Measurements from ENCODE around the gene ABR.
"Not testable (repeated sequence)": the region's sequence is repeated elsewhere in the genome, so short reads cannot be mapped to it uniquely, and the experiment has no call there.

Gene ABR

DNA sequence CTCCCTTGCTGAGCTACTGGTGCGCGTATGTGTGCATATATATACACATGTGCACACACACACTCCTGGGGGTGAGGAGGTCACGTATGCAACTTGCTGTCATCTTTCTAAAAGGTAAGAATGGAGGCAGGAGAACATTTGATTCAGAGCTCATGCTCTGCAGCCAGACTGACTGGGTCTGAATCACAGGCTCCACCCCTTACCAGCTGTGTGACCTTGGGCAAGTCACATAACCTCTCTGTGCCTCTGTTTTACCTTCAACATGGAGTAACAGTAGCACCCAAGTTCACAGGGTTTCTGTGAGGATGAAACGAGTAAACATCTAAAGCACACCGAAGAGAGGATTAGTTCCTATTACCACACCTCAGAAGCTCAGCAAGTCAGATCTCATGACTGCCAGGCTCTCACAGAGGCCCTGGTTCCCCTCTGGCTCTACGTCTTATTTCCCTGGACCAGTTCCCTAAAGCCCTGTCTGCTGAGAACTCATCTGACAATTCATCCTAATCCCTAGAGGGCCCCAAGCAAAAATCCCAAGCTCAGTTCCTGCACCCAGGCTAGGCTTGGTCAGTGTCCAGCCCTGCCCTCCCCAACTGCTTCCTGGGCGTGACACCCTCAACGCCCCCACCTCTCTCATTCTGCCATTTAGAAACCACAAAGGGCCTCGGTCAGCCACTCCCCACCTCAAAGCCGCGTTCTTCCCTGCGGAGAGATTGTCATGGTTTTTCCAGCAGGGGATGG, 28.7 kb downstream of the ABR start:
- H3K27me3 Mint-ChIP-seq = no peaks in the 10 kb centered on the region
- peaks cover 4% of the 10 kb centered on the region for H3K9me3 Mint-ChIP-seq
- H3K4me3 Mint-ChIP-seq = no peak overlapping the region
- peaks cover 15% of the 10 kb centered on the region for H3K36me3 Mint-ChIP-seq
- no peak overlapping the region for H3K27ac Mint-ChIP-seq
- peaks cover 13% of the 10 kb centered on the region for H3K4me1 Mint-ChIP-seq
- no peak for ATAC-seq

DNA sequence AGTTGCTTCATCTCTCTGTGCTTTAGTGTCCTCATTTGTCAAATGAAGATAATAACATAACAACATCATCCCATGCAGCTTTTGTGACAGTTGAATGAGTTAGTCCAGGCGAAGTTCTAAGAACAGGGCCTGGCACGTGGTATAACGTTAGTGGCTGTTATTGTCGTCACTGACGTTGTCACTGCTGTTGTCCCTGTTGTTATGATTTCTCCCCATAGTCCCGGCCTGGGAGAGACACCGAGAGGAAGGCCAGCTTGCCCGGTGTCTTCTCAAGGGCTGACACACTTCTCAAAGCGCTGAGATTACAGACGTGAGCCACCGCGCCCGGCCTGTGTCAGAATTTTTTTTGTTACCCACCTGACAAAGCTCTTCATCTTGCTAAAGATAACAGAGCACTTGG, 29.9 kb downstream of the ABR start:
- H3K4me1 Mint-ChIP-seq = peaks cover 15% of the 10 kb centered on the region
- H3K9me3 Mint-ChIP-seq = peaks cover 4% of the 10 kb centered on the region
- H3K27me3 Mint-ChIP-seq = no peaks in the 10 kb centered on the region
- ATAC-seq = no peak
- H3K36me3 Mint-ChIP-seq = peaks cover 15% of the 10 kb centered on the region
- H3K4me3 Mint-ChIP-seq = no peak overlapping the region
- no peak overlapping the region for H3K27ac Mint-ChIP-seq

DNA sequence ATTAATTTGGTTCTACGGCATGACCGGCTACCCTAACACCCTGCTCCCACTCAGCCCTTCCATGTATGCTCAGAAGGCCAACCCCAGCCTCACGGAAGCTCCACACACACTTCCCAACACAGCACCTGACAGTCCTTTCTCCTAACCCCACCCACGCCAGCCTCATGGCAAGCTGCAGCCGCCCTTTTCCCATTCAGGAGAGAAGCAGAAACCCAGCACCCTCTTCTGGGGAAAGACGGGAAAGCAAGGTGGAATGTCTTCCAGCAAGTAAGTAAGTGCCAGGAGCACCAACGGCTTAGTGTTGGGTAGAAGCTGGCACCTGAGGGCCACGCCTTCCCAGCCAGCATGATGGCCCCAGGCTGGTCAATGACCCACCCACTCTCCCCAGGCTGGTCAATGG, 32.1 kb downstream of the ABR start:
- Mint-ChIP-seq H3K36me3 (peaks cover 15% of the 10 kb centered on the region), H3K9me3 (peaks cover 4% of the 10 kb centered on the region), H3K4me1 (peaks cover 16% of the 10 kb centered on the region), H3K27me3 (no peaks in the 10 kb centered on the region), H3K27ac (no peak overlapping the region), H3K4me3 (no peak overlapping the region)
- no peak for ATAC-seq

DNA sequence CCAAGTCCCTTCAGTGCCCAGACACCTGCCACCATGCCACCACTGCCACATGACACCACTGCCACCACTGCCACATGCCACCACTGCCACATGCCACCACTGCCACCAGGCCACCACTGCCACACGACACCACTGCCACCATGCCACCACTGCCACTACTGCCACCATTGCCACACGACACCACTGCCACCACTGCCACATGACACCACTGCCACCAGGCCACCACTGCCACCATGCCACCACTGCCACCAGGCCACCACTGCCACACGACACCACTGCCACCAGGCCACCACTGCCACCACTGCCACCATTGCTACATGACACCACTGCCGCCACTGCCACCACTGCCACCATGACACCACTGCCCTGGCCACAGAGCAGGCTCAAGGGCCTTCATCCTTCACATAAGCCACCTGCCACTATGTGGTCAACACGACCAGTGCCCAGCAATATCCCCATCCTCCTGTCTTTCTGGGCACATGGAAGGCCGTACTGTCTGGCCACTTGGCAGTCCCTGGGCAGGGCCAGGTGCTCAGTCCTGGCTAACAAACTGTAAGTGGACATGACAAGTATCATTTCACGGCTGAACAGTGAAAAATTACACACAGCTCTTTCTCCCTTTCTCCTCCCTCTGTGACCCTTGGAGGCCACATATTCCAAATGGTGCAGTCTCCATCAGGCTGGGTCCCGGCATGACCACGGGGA, 33.1 kb downstream of the ABR start:
- no peak for ATAC-seq
- no peaks in the 10 kb centered on the region for H3K27me3 Mint-ChIP-seq
- peaks cover 16% of the 10 kb centered on the region for H3K4me1 Mint-ChIP-seq
- H3K27ac Mint-ChIP-seq = no peak overlapping the region
- H3K9me3 Mint-ChIP-seq = peaks cover 4% of the 10 kb centered on the region
- H3K4me3 Mint-ChIP-seq = no peak overlapping the region
- H3K36me3 Mint-ChIP-seq = peaks cover 13% of the 10 kb centered on the region

DNA sequence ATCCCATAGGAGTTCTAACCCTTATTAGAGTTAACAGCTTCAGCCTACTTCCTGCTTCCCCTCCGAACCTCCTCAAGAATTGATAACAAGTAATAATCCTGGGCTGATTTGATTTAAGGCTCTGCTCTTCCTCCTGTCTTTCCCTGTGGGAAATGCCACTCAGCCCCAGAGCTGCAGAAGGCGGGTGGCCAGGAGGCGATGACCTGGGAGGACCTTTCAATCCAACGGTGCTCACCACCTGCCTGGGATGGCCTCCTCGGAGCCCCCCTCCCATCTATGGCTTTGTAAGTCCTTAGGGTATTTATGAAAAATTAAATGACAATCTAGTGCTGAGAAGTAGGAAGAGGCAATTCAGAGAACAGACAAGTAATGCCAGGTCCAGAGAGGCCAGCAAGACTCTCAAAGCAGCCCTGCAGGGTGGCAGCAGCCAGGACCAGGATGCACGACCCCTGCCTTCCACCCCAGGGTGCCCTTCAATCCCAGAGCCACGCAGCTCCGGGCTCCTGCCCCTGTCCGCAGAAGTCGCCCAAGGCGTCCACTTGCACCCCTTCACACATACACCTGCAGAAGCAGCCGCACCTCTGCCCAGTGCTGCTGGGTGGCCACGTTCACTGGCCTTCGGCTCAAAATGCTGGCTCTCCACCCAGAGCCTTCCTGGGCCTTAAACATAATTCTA, 34.3 kb downstream of the ABR start:
- no peaks in the 10 kb centered on the region for H3K27me3 Mint-ChIP-seq
- H3K9me3 Mint-ChIP-seq = peaks cover 4% of the 10 kb centered on the region
- ATAC-seq = no peak
- peaks cover 6% of the 10 kb centered on the region for H3K36me3 Mint-ChIP-seq
- H3K4me1 Mint-ChIP-seq = peaks cover 16% of the 10 kb centered on the region
- H3K27ac Mint-ChIP-seq = no peak overlapping the region
- no peak overlapping the region for H3K4me3 Mint-ChIP-seq

DNA sequence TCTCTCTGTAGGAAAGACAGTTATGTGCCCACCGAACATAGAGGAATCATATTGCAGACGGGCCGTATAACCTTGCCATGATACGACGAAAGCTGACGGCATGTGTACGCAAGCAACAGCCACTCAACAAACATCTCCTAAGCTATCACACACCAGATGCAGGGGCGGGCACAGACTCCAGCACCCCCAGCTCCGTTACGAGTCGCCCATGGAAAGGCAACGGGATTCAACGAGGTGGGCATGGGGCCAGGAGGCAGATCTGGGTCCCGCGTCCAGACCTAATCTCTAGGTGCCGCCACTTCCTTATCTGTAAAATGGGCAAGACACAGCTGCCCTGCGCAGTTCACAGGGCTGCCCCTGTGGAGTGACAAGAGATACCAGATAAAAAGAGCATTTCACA, 35.6 kb downstream of the ABR start:
- Mint-ChIP-seq H3K4me3 (no peak overlapping the region), H3K9me3 (peaks cover 4% of the 10 kb centered on the region), H3K36me3 (peaks cover 6% of the 10 kb centered on the region), H3K27ac (no peak overlapping the region), H3K4me1 (peaks cover 23% of the 10 kb centered on the region), H3K27me3 (no peaks in the 10 kb centered on the region)
- no peak for ATAC-seq

DNA sequence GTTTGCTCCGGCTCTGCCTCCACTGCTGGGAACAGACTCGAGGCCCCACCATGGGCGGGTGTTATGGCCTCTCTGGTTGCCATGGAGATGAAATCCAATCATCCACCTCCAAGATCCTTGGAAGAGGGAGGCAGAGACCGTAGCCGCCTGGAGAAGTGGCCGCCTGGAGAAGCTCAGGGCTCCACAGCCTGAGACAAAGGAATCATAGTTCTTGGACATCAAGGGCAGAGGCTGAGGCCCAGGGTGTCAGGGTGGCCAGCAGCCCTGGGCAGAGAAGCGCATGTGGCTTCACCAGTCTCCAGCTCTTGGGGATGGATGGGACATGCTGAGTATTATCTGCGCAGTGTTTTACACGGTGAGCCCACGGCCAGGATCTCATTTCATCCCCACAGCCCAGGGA, 36.2 kb downstream of the ABR start:
- Mint-ChIP-seq H3K4me1 (peaks cover 23% of the 10 kb centered on the region), H3K27me3 (no peaks in the 10 kb centered on the region), H3K9me3 (peaks cover 4% of the 10 kb centered on the region), H3K36me3 (peaks cover 6% of the 10 kb centered on the region), H3K4me3 (no peak overlapping the region), H3K27ac (no peak overlapping the region)
- ATAC-seq = no peak

DNA sequence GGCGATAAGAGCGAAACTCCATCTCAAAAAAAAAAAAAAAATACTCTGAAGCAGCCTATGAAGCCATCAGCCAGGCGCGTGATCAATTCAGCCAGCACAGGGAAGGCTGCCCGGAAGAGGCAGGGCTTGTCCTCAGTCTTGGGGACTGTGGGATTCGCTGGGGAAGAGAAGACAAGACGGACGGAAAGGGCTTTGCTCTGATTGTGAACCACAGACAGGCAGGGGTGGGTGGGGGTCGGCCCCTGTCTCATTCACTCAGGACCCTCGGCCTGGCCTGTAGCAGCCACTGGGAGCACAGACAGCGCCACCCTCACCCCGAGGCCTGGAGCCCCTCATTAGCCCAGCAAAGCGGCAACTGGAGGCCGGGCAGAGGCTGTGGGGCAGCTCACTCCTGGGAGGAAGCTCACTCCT, 37.2 kb downstream of the ABR start:
- H3K27me3 Mint-ChIP-seq = no peaks in the 10 kb centered on the region
- H3K9me3 Mint-ChIP-seq = peaks cover 4% of the 10 kb centered on the region
- H3K36me3 Mint-ChIP-seq = no peaks in the 10 kb centered on the region
- H3K27ac Mint-ChIP-seq = no peak overlapping the region
- no peak for ATAC-seq
- H3K4me1 Mint-ChIP-seq = peaks cover 23% of the 10 kb centered on the region
- H3K4me3 Mint-ChIP-seq = no peak overlapping the region

DNA sequence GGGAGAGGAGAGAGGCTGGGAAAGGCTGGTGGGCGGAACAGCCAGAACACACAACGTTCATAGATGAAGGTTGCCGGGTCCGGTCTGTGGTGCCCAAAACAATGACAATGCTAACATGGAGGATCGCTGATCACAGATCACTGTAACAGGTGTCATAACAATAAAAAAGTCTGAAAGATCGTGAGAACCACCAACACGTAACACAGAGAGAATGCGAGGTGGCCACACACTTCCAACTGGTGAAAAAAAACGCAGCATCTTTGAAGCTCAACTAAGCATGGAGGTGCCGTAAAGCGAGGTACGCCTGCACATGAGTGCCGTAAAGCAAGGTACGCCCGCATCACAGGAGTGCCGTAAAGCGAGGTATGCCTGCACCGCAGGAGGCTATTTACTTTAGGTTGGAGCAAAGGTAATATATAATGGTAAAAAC, 42.3 kb downstream of the ABR start:
- Mint-ChIP-seq H3K4me3 (peak overlapping the region; percentile 66), H3K27ac (no peak overlapping the region), H3K9me3 (no peaks in the 10 kb centered on the region), H3K4me1 (peaks cover 23% of the 10 kb centered on the region), H3K36me3 (no peaks in the 10 kb centered on the region), H3K27me3 (no peaks in the 10 kb centered on the region)
- ATAC-seq = no peak

DNA sequence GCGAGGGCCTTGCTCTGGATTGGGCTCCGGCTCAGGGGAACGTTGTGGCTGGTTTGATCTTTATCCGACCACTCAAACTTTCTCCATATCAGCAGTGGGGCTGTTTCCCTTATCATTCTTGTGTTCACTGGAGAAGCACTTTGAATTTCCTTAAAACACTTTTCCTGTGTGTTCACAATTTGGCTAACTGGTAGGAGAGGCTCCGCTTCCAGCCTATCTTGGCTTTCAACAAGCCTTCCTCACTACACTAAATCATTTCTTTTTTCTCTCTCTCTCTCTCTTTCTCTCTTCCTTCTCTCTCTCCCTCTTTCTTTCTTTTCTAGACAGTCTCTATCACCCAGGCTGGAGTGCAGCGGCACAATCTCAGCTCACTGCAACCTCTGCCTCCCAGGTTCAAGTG, 43.0 kb downstream of the ABR start:
- no peak for ATAC-seq
- Mint-ChIP-seq H3K27ac (no peak overlapping the region), H3K27me3 (no peaks in the 10 kb centered on the region), H3K4me1 (peaks cover 23% of the 10 kb centered on the region), H3K36me3 (peaks cover 4% of the 10 kb centered on the region), H3K4me3 (no peak overlapping the region), H3K9me3 (no peaks in the 10 kb centered on the region)

DNA sequence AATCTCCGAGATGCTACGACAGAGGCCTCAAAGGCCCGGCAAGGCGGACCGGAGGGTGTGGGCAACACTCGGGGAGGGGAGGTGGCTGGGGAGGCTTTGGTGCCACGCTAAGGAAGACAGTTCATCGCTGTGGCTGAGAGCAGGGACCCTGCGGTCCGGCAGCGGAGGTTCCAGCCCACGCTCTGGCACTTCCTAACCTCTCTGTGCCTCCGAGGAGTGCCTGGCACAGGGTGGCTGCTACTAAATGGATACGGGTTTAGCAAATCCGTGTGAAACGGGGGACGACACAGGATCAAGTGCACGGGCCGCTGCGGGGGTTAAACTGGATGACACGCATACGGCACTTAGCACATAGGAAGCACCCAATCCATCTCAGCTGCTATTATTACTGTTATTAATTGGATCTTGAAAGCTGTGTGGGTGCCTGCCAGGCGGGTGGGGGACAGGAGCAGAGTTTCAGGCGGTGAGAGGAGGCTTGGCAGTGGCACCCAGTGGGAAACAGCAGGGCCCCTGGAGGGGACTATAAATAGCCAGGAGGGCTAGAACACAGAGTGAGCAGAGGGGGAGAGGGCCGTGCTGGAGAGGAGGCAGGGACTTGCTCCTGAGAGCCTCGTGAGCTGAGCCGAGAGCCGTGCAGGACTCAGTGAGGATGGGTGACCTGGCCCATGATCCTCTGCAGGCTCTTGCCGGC, 45.0 kb downstream of the ABR start:
- no peak for ATAC-seq
- no peak overlapping the region for H3K27ac Mint-ChIP-seq
- H3K36me3 Mint-ChIP-seq = peaks cover 13% of the 10 kb centered on the region
- no peaks in the 10 kb centered on the region for H3K27me3 Mint-ChIP-seq
- H3K9me3 Mint-ChIP-seq = no peaks in the 10 kb centered on the region
- H3K4me3 Mint-ChIP-seq = no peak overlapping the region
- peaks cover 20% of the 10 kb centered on the region for H3K4me1 Mint-ChIP-seq

DNA sequence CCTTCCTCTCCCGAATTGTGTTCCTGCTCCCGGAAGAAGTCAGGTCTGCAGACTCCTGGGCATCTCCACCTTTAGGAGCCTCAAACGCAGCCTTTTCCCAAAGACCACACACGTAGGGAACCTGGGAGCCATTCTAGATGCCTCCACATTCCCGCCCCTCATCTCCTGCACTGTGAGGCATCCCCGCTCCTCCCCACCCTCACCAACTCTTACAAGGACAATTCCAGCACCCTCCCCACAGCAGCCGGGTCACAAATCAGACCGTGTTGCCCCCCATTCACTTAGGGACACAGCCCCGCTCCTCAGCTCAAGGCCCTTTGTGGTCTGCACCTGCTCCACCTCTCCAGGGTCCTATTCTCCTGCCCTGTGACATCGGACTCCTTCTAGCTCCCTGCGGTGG, 49.6 kb downstream of the ABR start:
- Mint-ChIP-seq H3K36me3 (peaks cover 28% of the 10 kb centered on the region), H3K27me3 (no peaks in the 10 kb centered on the region), H3K27ac (no peak overlapping the region), H3K4me3 (no peak overlapping the region), H3K4me1 (peaks cover 5% of the 10 kb centered on the region), H3K9me3 (peaks cover 3% of the 10 kb centered on the region)
- no peak for ATAC-seq

DNA sequence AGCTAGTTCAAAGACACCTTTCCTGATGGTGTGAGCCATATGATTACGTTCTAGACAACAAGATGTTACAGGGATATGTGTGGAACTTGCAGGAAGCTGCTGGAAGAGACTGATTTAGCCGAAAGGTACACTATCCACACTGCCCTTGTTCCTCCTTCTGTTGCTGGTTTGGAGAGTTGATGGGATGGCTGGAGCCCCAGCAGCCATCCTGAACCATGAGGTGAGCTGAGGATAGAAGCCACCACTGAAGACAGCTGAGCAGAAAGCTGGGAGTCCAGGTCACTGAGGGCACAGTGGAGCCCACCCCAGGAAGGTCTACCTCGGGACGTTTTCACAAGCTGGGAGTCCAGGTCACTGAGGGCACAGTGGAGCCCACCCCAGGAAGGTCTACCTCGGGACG, 51.3 kb downstream of the ABR start:
- not testable (repeated sequence) for H3K27me3 Mint-ChIP-seq, H3K4me1 Mint-ChIP-seq, ATAC-seq, H3K9me3 Mint-ChIP-seq, H3K4me3 Mint-ChIP-seq, H3K27ac Mint-ChIP-seq
- H3K36me3 Mint-ChIP-seq = peaks cover 36% of the 10 kb centered on the region

DNA sequence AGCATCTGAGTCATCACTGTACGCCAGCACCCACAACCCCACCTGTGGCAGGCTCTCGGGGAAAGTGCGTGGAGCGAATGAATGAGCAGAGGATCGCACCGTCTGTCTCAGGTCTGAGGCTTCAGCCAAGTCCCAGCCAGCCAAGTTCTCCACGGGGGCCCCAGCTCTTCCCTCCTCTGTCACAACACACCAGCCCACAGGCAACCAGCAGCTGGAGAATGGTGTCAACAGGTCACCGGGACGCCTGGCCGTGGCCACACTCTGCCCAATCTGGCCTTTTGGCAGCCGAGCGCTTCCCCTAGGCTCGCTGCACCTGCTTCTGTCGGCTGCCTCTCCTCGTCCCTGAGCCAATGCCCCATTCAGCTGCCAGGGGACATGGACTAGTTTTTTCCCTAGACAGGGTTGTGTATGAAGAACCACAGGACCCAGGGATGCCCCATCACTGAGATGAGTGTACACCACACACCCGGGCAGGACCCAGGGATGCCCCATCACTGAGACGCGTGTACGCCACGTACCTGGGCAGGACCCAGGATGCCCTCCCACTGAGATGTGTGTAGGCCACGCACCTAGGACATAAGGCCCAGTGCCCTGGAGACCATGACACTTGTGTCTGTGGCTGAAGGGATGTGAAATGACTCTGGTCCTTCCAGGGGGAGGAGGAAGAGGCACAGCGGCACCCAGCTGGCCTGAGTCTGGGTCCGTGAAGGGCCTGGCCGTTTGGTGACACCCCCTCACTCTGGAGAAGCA, 52.8 kb downstream of the ABR start:
- no peak overlapping the region for H3K27ac Mint-ChIP-seq
- H3K27me3 Mint-ChIP-seq = no peaks in the 10 kb centered on the region
- peaks cover 14% of the 10 kb centered on the region for H3K4me1 Mint-ChIP-seq
- H3K9me3 Mint-ChIP-seq = peaks cover 3% of the 10 kb centered on the region
- peaks cover 34% of the 10 kb centered on the region for H3K36me3 Mint-ChIP-seq
- ATAC-seq = no peak
- no peak overlapping the region for H3K4me3 Mint-ChIP-seq

Measured in stimulated activated memory B cell treated with anti-CD40 and anti-IgM and Interleukin-4, amounts not matched to agents 10 μg/mL and 1 μg/mL and 100 μg/mL, for 72 hours (primary cell).